SK-N-SH treated with all-trans-retinoic acid at 6 μM for 48 hours (cell line): ENCODE data around the gene CELF4.

Experiments
- ARNTL ChIP-seq: fragments of 450-650 bp; formaldehyde crosslinking; IDR thresholded peaks from 2 replicates; pipeline ENCODE4 v1.5.0; 2020; ENCODE audit warnings: low read depth, mild to moderate bottlenecking, moderate library complexity, borderline replicate concordance
- GLIS3 ChIP-seq: fragments of 250-450 bp; sonication (Bioruptor Pico); IDR thresholded peaks from 2 replicates; pipeline ENCODE4 v1.5.0; 2020; ENCODE audit warnings: mild to moderate bottlenecking, moderate library complexity
- PATZ1 ChIP-seq: fragments of 250-450 bp; sonication (Bioruptor Pico); IDR thresholded peaks from 2 replicates; pipeline ENCODE4 v1.8.0; 2020; ENCODE audit warnings: mild to moderate bottlenecking, moderate library complexity, borderline replicate concordance
- PPARA ChIP-seq: fragments of 250-450 bp; sonication (Bioruptor Pico); IDR thresholded peaks from 2 replicates; pipeline ENCODE4 v1.5.0; 2020; ENCODE audit warnings: mild to moderate bottlenecking, borderline replicate concordance
- RARB ChIP-seq: fragments of 250-450 bp; sonication (Bioruptor Pico); IDR thresholded peaks from 2 replicates; pipeline ENCODE4 v1.8.0; 2021; ENCODE audit warnings: mild to moderate bottlenecking, moderate library complexity
- TCF4 ChIP-seq: fragments of 250-450 bp; sonication (Bioruptor Pico); IDR thresholded peaks from 2 replicates; pipeline ENCODE4 v1.8.0; 2021; ENCODE audit warnings: mild to moderate bottlenecking, moderate library complexity, borderline replicate concordance
- TOX ChIP-seq: fragments of 250-450 bp; sonication (Bioruptor Pico); IDR thresholded peaks from 2 replicates; pipeline ENCODE4 v1.8.0; 2021; ENCODE audit warnings: mild to moderate bottlenecking, moderate library complexity, borderline replicate concordance
- ZFP3 ChIP-seq: fragments of 250-450 bp; sonication (Bioruptor Pico); IDR thresholded peaks from 2 replicates; pipeline ENCODE4 v1.5.0; 2020; ENCODE audit warnings: mild to moderate bottlenecking, moderate library complexity
- ZNF565 ChIP-seq: fragments of 450-650 bp; formaldehyde crosslinking; conservative IDR thresholded peaks from 2 replicates; pipeline ENCODE4 v1.5.0; 2020; ENCODE audit warnings: low read depth, mild to moderate bottlenecking, moderate library complexity

GRCh38 chr18:37320317-37320716 lies 245.3 kb downstream of the CELF4 start:
- TF ChIP-seq ARNTL = no peak
- TF ChIP-seq TOX (CRISPR knock-in tag) = no peak
- TF ChIP-seq ZFP3 (CRISPR knock-in tag) = no peak
- no peak for TF ChIP-seq TCF4 (CRISPR knock-in tag)
- TF ChIP-seq GLIS3 = no peak
- no peak for TF ChIP-seq PATZ1 (CRISPR knock-in tag)
- no peak for TF ChIP-seq ZNF565 (CRISPR knock-in tag)
- no peak for TF ChIP-seq PPARA
- TF ChIP-seq RARB (CRISPR knock-in tag) = no peak
